SJSA1 (cell line): ENCODE data around the gene PHF10. TPM values are rescaled to one million over a fixed set of nuclear protein-coding genes. Genes with fewer than 3 reads are reported as not detected.

Source experiments
- DNase-seq, 2 experiments: peaks; one replicate each; pipeline ENCODE4 v3.0.0-alpha.2; 2015 to 2020; ENCODE audit warnings: low spot score in 2 of 2, low read depth in 1 of 2
- H3K27ac ChIP-seq: fragments of 250-450 bp; sonication (Bioruptor Pico); 2 replicates; pipeline ENCODE4 v1.5.1; 2020; ENCODE audit warnings: mild to moderate bottlenecking, moderate library complexity
- H3K27me3 ChIP-seq: fragments of 250-450 bp; sonication (Bioruptor Pico); replicated peaks from 2 replicates; pipeline ENCODE4 v1.5.1; 2020; ENCODE audit warnings: mild to moderate bottlenecking, moderate library complexity
- H3K36me3 ChIP-seq: fragments of 250-450 bp; sonication (Bioruptor Pico); 2 replicates; pipeline ENCODE4 v1.5.1; 2020; ENCODE audit warnings: mild to moderate bottlenecking
- H3K4me1 ChIP-seq: fragments of 250-450 bp; sonication (Bioruptor Pico); replicated peaks from 2 replicates; pipeline ENCODE4 v1.6.1; 2021; ENCODE audit warnings: mild to moderate bottlenecking
- H3K4me3 ChIP-seq: fragments of 250-450 bp; sonication (Bioruptor Pico); 2 replicates; pipeline ENCODE4 v1.5.1; 2020; ENCODE audit warnings: mild to moderate bottlenecking
- H3K9me3 ChIP-seq: fragments of 250-450 bp; sonication (Bioruptor Pico); replicated peaks from 2 replicates; pipeline ENCODE4 v1.5.1; 2020; ENCODE audit warnings: mild to moderate bottlenecking
- total RNA-seq: library from RNA; depleted of rRNA; stranded (reverse); fragments of >200 nt; shearing (Covaris generic); gene quantifications from 2 replicates; pipeline ENCODE4 v1.2.3, GENCODE V29; 2014

PHF10 gene
- total RNA-seq, 1 experiment from 2014 or later: 33.4 TPM

DNA sequence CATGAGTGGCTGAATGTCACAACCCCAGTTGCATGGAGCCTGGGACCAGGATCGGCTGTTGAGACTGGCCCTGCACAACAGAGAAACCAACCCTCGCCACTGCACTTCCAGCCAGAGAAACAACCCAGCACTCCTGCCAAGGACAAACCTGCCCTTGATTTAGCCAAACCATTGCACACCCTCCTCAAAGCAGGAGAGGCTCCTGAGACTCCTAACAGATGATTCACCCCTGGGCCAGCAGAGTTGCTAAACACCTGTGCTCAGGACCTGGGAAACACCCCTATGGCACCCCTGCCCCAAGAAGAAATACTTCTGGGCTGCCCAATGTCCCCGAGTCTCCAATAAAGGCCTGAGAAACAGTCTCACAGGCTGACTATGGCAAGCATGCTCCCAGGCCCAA lies 40.2 kb downstream of the PHF10 start:
- H3K27me3 ChIP-seq: no peaks in the 10 kb centered on the region
- peaks cover 39% of the 10 kb centered on the region for H3K36me3 ChIP-seq
- 0 out of 2 replicates have a peak, but pooled peaks cover 3% of the 10 kb centered on the region for H3K4me1 ChIP-seq
- no peak overlapping the region for H3K27ac ChIP-seq
- H3K4me3 ChIP-seq: no peak overlapping the region
- peaks cover 8% of the 10 kb centered on the region for H3K9me3 ChIP-seq
- DNase-seq: no peak

DNA sequence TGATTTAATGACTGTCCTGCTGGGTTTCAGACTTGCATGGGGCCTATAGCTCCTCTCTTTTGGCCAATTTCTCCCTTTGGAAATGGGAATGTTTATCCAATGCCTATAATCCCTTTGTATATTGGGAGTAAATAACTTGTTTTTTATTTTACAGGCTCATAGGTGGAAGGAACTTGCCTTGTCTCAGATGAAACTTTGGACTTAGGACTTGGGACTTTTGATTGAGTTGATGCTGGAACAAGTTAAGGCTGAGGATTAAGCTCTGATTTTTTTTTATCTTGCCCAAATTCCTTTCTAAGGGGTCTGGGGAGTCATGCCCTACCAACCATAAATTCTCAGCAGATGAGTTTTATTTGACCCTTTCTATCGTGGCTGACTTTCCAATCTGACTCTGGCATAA lies 46.0 kb downstream of the PHF10 start:
- peaks cover 18% of the 10 kb centered on the region for H3K36me3 ChIP-seq
- H3K27ac ChIP-seq: no peak overlapping the region
- DNase-seq: no peak
- H3K27me3 ChIP-seq: no peaks in the 10 kb centered on the region
- H3K9me3 ChIP-seq: no peaks in the 10 kb centered on the region
- H3K4me3 ChIP-seq: no peak overlapping the region
- no peaks in the 10 kb centered on the region for H3K4me1 ChIP-seq

DNA sequence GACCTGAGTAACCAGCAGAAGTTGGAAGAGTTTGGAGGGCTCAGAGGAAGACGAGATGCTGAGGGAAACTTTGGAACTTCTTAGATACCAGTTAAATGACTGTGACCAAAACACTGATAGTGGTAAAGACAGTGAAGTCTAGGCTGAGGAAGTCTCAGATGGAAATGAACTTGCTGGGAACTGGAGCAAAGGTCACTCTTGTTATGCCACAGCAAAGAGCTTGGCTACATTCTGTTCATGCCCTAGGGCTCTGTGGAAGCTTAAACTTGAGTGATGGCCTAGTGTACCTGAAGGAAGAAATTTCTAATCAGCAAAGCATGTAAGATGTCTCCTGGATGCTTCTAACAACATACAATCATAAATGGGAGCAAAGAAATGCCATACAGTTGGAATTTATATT lies 47.2 kb downstream of the PHF10 start:
- Histone ChIP-seq H3K9me3 (no peaks in the 10 kb centered on the region), H3K4me1 (no peaks in the 10 kb centered on the region), H3K27me3 (no peaks in the 10 kb centered on the region), H3K27ac (no peak overlapping the region), H3K36me3 (peaks cover 13% of the 10 kb centered on the region), H3K4me3 (no peak overlapping the region)
- DNase-seq: no peak

DNA sequence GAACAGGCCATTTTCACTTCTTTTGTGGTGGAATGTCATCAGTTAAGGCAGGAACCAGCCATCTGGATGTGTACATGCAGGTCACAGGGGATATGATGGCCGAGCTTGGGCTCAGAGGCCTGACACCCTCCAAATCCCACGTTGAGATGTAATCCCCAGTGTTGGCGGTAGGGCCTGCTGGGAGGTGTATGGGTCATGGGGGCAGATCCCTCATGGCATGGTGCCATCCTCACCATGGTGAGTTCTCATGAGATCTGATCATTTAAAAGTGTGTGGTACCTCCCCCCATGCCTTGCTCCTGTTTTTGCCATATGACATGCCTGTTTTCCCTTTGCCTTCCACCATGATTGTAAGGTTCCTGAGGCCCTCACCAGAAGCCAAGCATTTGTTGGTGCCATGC lies 49.3 kb downstream of the PHF10 start:
- H3K36me3 ChIP-seq: peaks cover 11% of the 10 kb centered on the region
- H3K9me3 ChIP-seq: no peaks in the 10 kb centered on the region
- no peak overlapping the region for H3K4me3 ChIP-seq
- no peaks in the 10 kb centered on the region for H3K4me1 ChIP-seq
- DNase-seq: no peak
- no peak overlapping the region for H3K27ac ChIP-seq
- no peaks in the 10 kb centered on the region for H3K27me3 ChIP-seq

DNA sequence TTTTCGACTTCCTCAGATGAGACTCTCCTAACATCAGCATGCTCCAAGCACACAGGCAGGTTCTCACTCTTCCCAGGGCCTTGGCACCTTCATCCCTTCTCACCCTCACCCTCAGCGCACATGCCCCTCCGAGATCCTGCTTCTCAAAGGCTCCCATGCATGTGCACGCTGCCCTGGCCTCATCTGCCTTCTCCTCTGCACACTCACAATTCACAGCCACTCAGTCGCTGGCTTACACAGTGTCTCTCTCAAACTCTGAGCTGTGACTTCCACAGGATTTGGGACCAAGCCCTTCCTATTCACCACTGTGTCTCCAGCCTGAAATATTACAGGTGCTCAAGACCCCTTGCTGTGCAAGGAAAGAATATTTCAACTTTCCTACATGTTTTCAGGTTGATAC lies 52.7 kb downstream of the PHF10 start:
- peaks cover 22% of the 10 kb centered on the region for H3K36me3 ChIP-seq
- no peak for DNase-seq

DNA sequence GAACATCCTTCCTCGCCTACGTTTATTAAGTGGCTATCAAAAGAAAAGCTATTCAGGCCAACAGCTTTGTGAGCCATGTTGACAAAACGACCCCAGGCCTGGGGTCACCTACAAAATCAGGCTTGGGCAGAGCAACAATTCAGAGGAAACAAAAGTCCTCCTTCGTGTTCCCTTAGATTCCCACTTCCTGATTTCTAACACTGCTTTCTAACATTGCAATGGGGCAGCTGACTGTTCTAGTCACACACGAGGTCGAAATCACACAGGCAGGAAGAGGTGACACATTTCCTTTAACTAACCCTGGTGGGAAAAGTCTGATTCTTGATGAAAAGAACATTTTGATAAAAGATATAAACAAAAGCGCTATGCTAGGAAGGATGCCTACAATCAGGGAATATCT lies 54.4 kb downstream of the PHF10 start:
- DNase-seq: no peak
- Histone ChIP-seq H3K9me3 (no peaks in the 10 kb centered on the region), H3K4me3 (no peak overlapping the region), H3K27ac (no peak overlapping the region), H3K4me1 (no peaks in the 10 kb centered on the region), H3K27me3 (no peaks in the 10 kb centered on the region), H3K36me3 (peaks cover 22% of the 10 kb centered on the region)

More for the DNA sequence above, 52.7 kb downstream of the PHF10 start:
- H3K27me3 ChIP-seq: no peaks in the 10 kb centered on the region
- H3K27ac ChIP-seq: no peak overlapping the region
- H3K4me3 ChIP-seq: no peak overlapping the region
- H3K9me3 ChIP-seq: no peaks in the 10 kb centered on the region
- H3K4me1 ChIP-seq: no peaks in the 10 kb centered on the region

DNA sequence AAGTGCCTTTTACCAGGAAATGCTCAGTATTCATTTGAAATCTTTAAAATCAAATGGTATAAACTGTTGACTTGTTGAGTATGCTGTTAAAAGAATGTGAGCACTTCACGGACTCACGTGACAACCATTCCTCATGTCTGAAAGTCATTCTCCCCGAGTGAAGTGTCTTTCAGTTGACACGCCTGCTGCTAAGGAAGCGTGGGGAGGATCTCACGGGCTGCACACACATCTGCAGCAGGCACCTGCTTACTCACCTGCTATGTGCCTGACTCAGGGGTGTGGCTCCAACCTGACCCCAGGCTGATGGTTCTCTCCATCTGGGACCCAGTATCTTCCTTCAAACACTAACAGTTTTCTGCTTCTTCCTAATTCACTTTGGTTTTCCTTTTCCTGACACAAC lies 55.2 kb downstream of the PHF10 start:
- H3K27me3 ChIP-seq: no peaks in the 10 kb centered on the region
- H3K27ac ChIP-seq: no peak overlapping the region
- no peaks in the 10 kb centered on the region for H3K4me1 ChIP-seq
- no peak overlapping the region for H3K4me3 ChIP-seq
- peaks cover 22% of the 10 kb centered on the region for H3K36me3 ChIP-seq
- H3K9me3 ChIP-seq: no peaks in the 10 kb centered on the region
- DNase-seq: no peak

DNA sequence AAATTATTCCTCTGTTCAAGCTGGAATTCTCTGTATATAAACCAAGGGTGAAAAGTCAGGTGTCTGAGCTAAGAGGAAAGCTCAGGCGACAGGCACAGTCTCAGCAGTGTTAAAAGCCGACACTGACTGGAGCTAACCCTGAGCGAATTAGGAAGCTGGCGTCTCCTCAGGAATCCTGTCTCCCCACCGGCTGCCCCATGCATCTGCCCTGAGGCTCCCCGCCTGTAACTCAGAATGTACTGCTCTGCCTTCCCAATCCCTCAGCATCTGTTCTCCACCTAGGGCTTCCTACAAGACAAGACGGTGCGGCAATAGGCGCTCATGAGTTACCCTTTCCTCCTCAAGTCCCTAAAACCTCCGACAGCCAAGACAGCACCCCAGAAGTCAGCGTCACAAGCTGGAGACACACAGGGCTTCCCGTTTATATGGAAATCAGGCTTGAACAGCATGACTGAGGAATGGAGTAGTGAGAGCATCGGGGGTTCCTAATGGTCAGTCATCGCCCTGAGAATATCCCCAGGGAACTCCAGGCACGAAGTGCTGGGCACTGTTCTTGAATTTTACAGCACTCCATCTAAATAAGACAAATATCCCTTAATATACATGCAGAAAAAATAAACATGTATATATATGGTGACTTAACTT lies 56.0 kb downstream of the PHF10 start:
- Histone ChIP-seq H3K27me3 (no peaks in the 10 kb centered on the region), H3K27ac (no peak overlapping the region), H3K9me3 (no peaks in the 10 kb centered on the region), H3K36me3 (peaks cover 26% of the 10 kb centered on the region), H3K4me1 (no peaks in the 10 kb centered on the region), H3K4me3 (no peak overlapping the region)
- DNase-seq: no peak

DNA sequence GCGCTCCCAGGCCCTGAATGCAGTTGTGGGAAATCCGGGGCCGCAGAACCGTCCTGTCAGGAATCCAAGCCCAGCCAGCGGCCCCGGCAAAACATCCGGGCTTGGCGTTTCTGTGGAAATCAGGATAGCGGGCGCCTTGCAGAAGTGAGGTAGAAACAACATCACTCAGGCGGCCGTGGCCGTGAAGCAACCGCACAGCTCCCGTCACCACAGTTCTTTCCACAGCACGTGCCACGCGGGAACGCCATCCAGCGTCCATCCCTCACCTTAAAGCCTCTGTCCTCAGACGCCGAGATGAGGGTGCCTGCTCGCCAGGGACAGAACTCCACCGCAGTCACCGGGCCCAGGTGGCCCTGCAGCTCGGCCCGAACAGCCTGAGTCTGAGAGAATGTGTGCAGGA lies 56.6 kb downstream of the PHF10 start:
- no peaks in the 10 kb centered on the region for H3K4me1 ChIP-seq
- no peaks in the 10 kb centered on the region for H3K27me3 ChIP-seq
- no peak for DNase-seq
- H3K36me3 ChIP-seq: peaks cover 27% of the 10 kb centered on the region
- no peak overlapping the region for H3K27ac ChIP-seq
- H3K4me3 ChIP-seq: no peak overlapping the region
- H3K9me3 ChIP-seq: no peaks in the 10 kb centered on the region

DNA sequence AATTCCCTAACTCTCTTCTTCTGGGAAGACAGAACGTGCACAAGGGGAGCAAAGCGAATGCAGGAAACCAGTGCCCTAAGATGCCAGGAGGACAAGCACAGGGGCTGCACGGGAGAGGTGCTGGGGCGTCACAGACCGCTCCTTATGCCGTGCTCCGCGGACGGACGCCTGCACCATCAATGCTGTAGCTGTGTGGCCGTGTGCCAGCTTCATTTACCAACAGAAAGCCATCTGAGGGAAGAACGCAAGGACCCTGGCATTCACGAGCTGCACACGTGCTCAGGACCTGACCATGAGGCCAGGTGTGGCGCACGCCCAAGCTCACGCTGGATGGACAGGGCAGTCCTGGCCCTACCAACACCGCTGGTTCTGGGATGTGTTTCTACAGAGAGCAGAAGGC lies 57.9 kb downstream of the PHF10 start:
- H3K4me1 ChIP-seq: no peaks in the 10 kb centered on the region

DNA sequence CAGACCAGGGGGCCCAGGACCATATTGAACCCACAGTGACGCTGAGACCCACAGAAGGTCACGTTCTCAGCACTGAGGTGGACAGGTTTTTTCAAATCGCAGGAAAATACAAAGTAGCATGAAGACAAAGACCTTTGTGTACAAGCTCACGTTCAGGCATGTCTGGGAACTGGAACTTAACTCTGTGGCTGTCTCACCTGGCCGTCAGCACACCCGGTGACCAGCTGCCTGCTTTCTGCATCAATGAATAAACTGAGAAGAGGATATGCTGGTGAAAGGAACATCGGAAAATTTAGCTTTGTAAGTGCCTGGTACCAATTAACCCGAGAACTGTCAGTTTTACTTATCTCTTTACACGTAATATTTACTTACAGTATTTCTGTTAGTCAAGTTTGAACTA lies 59.0 kb downstream of the PHF10 start:
- Histone ChIP-seq H3K36me3 (peaks cover 26% of the 10 kb centered on the region), H3K4me1 (no peaks in the 10 kb centered on the region), H3K27me3 (no peaks in the 10 kb centered on the region), H3K27ac (no peak overlapping the region), H3K9me3 (no peaks in the 10 kb centered on the region), H3K4me3 (no peak overlapping the region)
- no peak for DNase-seq

More for the DNA sequence above, 57.9 kb downstream of the PHF10 start:
- no peaks in the 10 kb centered on the region for H3K27me3 ChIP-seq
- H3K36me3 ChIP-seq: peaks cover 28% of the 10 kb centered on the region
- no peak for DNase-seq
- no peak overlapping the region for H3K27ac ChIP-seq
- no peaks in the 10 kb centered on the region for H3K9me3 ChIP-seq
- no peak overlapping the region for H3K4me3 ChIP-seq

DNA sequence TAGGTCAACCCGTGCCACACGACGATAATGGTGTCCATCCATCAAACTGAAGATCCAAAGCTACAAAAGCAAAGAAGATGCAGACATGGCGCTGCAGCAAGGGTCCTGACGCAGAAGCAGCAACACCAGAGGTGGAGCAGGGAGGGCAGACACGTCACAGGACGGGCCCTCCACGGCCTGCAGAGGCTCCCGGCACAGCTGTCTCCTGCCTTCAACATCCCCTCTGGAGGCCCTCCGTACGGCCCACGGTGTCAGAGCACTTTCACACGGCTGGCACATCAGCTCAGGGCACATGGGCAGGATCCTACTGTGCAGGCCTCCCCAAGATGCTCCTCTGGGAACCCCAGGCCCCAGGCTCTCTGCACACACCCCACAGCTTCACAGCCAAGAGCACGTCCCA lies 60.1 kb downstream of the PHF10 start:
- Histone ChIP-seq H3K4me1 (no peaks in the 10 kb centered on the region), H3K27ac (no peak overlapping the region), H3K36me3 (peaks cover 32% of the 10 kb centered on the region), H3K27me3 (no peaks in the 10 kb centered on the region), H3K4me3 (no peak overlapping the region), H3K9me3 (no peaks in the 10 kb centered on the region)
- no peak for DNase-seq

DNA sequence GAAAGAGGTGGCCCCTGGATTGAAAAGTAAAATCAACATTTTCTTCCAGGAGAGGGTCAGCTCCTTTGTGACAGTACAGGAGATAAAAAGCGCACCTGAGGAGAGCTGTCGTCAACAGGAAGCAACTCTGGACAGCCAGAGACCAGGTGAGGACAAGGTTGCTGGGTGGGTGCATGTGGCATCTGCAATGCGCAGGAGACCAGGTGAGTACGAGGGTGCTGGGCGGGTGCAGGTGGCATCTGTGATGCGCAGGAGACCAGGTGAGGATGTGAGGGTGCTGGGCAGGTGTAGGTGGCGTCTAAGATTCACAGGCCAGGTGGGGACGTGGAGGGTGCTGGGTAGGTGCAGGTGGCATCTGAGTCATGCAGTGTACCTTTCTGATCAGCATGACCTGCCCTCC lies 60.8 kb downstream of the PHF10 start:
- Histone ChIP-seq H3K4me1 (no peaks in the 10 kb centered on the region), H3K27me3 (no peaks in the 10 kb centered on the region), H3K9me3 (no peaks in the 10 kb centered on the region), H3K4me3 (no peak overlapping the region), H3K27ac (no peak overlapping the region), H3K36me3 (peaks cover 32% of the 10 kb centered on the region)
- no peak for DNase-seq

DNA sequence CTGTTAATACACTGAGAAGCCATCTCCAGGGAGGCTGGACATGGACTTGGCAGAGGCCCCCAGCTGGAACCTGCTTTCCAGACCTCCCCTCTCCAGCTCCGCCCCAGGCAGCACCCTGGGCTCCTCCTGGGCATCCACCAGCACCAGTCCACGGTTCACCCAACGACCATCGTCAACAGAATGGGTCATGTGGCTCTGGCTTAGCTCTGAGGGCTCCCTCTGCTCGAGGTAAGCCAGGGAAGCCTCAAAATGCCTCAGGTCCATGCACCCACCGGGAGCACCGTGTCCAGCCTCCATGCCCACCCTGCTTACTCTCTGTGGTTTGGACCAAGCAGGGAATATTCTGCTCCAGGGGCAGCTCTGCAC lies 62.9 kb downstream of the PHF10 start:
- Histone ChIP-seq H3K4me3 (no peak overlapping the region), H3K36me3 (peaks cover 32% of the 10 kb centered on the region), H3K4me1 (no peaks in the 10 kb centered on the region), H3K27ac (no peak overlapping the region), H3K9me3 (no peaks in the 10 kb centered on the region), H3K27me3 (no peaks in the 10 kb centered on the region)
- no peak for DNase-seq

DNA sequence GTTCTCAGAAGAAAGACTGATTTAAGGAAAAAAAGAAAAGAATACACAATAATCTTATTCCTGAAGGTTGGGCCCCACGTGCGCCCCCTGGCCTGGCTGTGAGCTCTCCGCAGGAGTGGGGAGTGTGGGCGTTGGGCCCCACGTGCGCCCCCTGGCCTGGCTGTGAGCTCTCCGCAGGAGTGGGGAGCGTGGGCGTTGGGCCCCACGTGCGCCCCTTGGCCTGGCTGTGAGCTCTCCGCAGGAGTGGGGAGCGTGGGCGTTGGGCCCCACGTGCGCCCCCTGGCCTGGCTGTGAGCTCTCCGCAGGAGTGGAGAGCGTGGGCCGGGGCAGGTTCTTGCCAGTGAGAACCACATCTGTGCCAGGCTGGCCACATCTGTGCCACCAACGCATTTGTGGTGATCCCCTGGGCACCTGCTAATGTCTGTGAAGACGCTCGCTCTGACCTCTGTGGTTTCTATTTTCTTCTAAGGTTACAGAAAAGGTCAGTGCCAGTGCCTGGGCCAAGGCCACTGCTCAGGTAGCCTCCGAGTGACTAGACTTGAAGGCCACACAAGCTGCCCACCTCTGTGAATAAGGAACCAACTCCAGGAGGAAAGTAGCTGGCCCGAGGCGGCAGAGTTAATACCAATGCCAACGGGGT lies 63.4 kb downstream of the PHF10 start:
- Histone ChIP-seq H3K27ac (no peak overlapping the region), H3K27me3 (no peaks in the 10 kb centered on the region), H3K4me3 (no peak overlapping the region), H3K36me3 (peaks cover 32% of the 10 kb centered on the region), H3K9me3 (no peaks in the 10 kb centered on the region), H3K4me1 (no peaks in the 10 kb centered on the region)
- DNase-seq: no peak
